OCI-LY3 (cell line): Measurements from ENCODE around the gene CIB1.

Experiments used
- H2AFZ ChIP-seq: fragments of 200-600, 300-600 bp; shearing (Covaris generic); 2 replicates; pipeline ENCODE4 v1.6.0; 2014; ENCODE audit warnings: antibody characterized with exemption, low read depth, low read length
- H3K27ac ChIP-seq: fragments of 200-600, 300-600 bp; sonication (generic); 2 replicates; pipeline ENCODE4 v1.5.1; 2014; ENCODE audit warnings: mild to moderate bottlenecking, low read length, moderate library complexity, mixed read lengths
- H3K27me3 ChIP-seq: fragments of 200-600, 300-600 bp; sonication (generic); 2 replicates; pipeline ENCODE4 v1.6.1; 2014; ENCODE audit warnings: low read depth, low read length, mixed read lengths
- H3K36me3 ChIP-seq: fragments of 200-600, 300-600 bp; sonication (generic); replicated peaks from 2 replicates; pipeline ENCODE3; 2014; ENCODE audit warnings: low read depth, low read length, mixed read lengths
- H3K4me1 ChIP-seq: fragments of 300-600, 200-600 bp; sonication (generic); 2 replicates; pipeline ENCODE4 v1.6.1; 2014; ENCODE audit warnings: low read length, mixed read lengths
- H3K4me2 ChIP-seq: fragments of 200-600, 300-600 bp; sonication (generic); 2 replicates; pipeline ENCODE4 v1.6.1; 2014; ENCODE audit warnings: low read length, mixed read lengths
- H3K4me3 ChIP-seq: fragments of 300-600, 200-600 bp; sonication (generic); 2 replicates; pipeline ENCODE4 v1.5.1; 2014; ENCODE audit warnings: antibody characterized with exemption, mild to moderate bottlenecking, low read length, moderate library complexity
- H3K79me2 ChIP-seq: fragments of 300-600, 200-600 bp; shearing (Covaris generic); 2 replicates; pipeline ENCODE4 v1.6.1; 2014; ENCODE audit warnings: mild to moderate bottlenecking, low read length, mixed read lengths
- H3K9ac ChIP-seq: fragments of 300-600, 200-600 bp; shearing (Covaris generic); 2 replicates; pipeline ENCODE4 v1.6.0; 2014; ENCODE audit warnings: mild to moderate bottlenecking, low read length, moderate library complexity
- H3K9me3 ChIP-seq: fragments of 200-600, 300-600 bp; shearing (Covaris generic); 2 replicates; pipeline ENCODE4 v1.6.1; 2014; ENCODE audit warnings: low read length, mixed read lengths; ENCODE audit not compliant: insufficient read depth
- H4K20me1 ChIP-seq: fragments of 200-600, 300-600 bp; sonication (generic); 2 replicates; pipeline ENCODE4 v1.6.1; 2016; ENCODE audit warnings: low read length, mixed read lengths; ENCODE audit not compliant: insufficient read depth
- CTCF ChIP-seq: fragments of 200-600, 300-600 bp; sonication (generic); IDR thresholded peaks from 2 replicates; pipeline ENCODE4 v1.5.1; 2014; ENCODE audit warnings: antibody characterized with exemption, low read length, low read depth
- EZH2phosphoT487 ChIP-seq: fragments of 200-600 bp; shearing (Covaris generic); IDR thresholded peaks from 2 replicates; pipeline ENCODE4 v1.6.1; 2018; ENCODE audit warnings: antibody characterized with exemption, mixed run types, low read depth

The CIB1 gene

GRCh38 chr15:90202929-90203328, 30.8 kb downstream of the CIB1 start:
- no peaks in the 10 kb centered on the region for H3K79me2 ChIP-seq
- H3K4me3 ChIP-seq, result no peak overlapping the region
- peaks cover 10% of the 10 kb centered on the region for H3K4me1 ChIP-seq
- H3K9me3 ChIP-seq, result no peaks in the 10 kb centered on the region
- no peaks in the 10 kb centered on the region for H4K20me1 ChIP-seq
- H3K9ac ChIP-seq, result no peak overlapping the region
- no peaks in the 10 kb centered on the region for H3K36me3 ChIP-seq
- peaks cover 5% of the 10 kb centered on the region; the same call in 1 of the 2 replicates for H3K27me3 ChIP-seq
- TF ChIP-seq EZH2phosphoT487 (no peak), CTCF (no peak)
- H3K27ac ChIP-seq, result no peak overlapping the region
- no peak overlapping the region for H3K4me2 ChIP-seq
- H2AFZ ChIP-seq, result no peak overlapping the region

DNA sequence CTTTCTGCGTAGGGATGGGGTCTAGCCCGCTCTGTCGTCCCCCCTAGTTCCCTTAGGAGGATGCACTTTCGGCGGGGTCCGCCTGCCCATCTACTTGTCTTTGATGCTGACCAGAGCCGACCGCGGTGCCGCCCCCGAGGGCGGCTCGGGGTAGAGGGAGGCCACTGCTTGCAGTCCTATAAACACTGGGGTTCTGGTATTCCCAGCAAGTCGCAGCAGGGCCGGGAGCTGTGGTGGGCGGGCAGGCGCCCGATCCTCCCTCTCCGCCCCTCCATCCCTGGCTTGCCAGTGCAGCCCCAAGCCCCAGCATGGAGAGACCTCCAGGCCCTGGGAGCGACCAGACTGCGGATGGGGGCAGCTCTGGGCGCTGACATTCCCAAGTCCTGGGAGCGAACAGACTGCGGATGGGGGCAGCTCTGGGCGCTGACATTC, 31.8 kb downstream of the CIB1 start:
- Histone ChIP-seq H3K4me1 (peaks cover 10% of the 10 kb centered on the region), H3K4me3 (peak overlapping the region; percentile 84), H3K36me3 (no peaks in the 10 kb centered on the region), H3K27ac (no peak overlapping the region), H4K20me1 (no peaks in the 10 kb centered on the region), H3K27me3 (peaks cover 5% of the 10 kb centered on the region; the same call in 1 of the 2 replicates), H3K9me3 (no peaks in the 10 kb centered on the region), H2AFZ (no peak overlapping the region), H3K9ac (peak overlapping the region; percentile 72), H3K79me2 (no peaks in the 10 kb centered on the region), H3K4me2 (peak overlapping the region; percentile 85)
- TF ChIP-seq CTCF (no peak), EZH2phosphoT487 (no peak)

DNA sequence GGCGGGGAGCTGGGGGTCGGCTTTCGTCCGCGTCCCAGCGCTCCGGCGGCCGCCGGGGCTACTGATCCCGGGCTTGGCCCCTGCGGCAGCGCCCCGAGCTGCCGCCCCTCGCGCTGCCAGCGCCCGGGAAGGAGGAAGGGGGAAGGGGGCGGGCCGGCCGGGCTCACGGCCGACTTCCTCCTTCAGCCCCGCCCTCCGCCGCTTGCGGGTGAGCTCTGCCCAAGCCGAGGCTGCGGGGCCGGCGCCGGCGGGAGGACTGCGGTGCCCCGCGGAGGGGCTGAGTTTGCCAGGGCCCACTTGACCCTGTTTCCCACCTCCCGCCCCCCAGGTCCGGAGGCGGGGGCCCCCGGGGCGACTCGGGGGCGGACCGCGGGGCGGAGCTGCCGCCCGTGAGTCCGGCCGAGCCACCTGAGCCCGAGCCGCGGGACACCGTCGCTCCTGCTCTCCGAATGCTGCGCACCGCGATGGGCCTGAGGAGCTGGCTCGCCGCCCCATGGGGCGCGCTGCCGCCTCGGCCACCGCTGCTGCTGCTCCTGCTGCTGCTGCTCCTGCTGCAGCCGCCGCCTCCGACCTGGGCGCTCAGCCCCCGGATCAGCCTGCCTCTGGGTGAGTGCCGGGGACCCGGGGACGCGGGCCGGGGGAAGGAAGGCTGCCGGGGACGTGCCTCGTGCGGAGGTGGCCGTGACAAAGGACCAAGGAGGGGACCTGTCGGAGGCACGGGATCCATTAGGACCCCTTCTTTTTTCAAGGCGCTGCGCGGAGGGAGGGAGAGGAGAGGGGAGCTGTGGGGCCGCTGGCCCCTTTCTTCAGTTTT, 32.4 kb downstream of the CIB1 start, which contains the start of gene SEMA4B:
Gene SEMA4B, plus strand, starts transcription at position 201 of the 814 bp plus-strand sequence. Its CDS starts 249 bp downstream, at position 450.
- H3K27me3 ChIP-seq, result peaks cover 5% of the 10 kb centered on the region; the same call in 1 of the 2 replicates
- H3K9me3 ChIP-seq, result no peaks in the 10 kb centered on the region
- H3K4me1 ChIP-seq, result peaks cover 10% of the 10 kb centered on the region
- peak within 1 kb of the TSS; percentile 72 for H3K9ac ChIP-seq
- no peak within 1 kb of the TSS for H3K27ac ChIP-seq
- H3K36me3 ChIP-seq, result no peaks in the 10 kb centered on the region
- H4K20me1 ChIP-seq, result no peaks in the 10 kb centered on the region
- no peak for TF ChIP-seq EZH2phosphoT487
- H2AFZ ChIP-seq, result peak within 1 kb of the TSS; percentile 52
- peak within 1 kb of the TSS; percentile 85 for H3K4me2 ChIP-seq
- no peaks in the 10 kb centered on the region for H3K79me2 ChIP-seq
- peak within 1 kb of the TSS; percentile 84 for H3K4me3 ChIP-seq

- peak overlapping the region; percentile 84 for H3K4me3 ChIP-seq
- no peaks in the 10 kb centered on the region for H3K36me3 ChIP-seq
- no peak for TF ChIP-seq EZH2phosphoT487
- peaks cover 10% of the 10 kb centered on the region for H3K4me1 ChIP-seq
- H3K79me2 ChIP-seq, result no peaks in the 10 kb centered on the region
- H3K9ac ChIP-seq, result peak overlapping the region; percentile 72
- peaks cover 5% of the 10 kb centered on the region; the same call in 1 of the 2 replicates for H3K27me3 ChIP-seq
- peak overlapping the region; percentile 43; the same call in 1 of the 2 replicates for H2AFZ ChIP-seq
- H3K4me2 ChIP-seq, result peak overlapping the region; percentile 85
- no peaks in the 10 kb centered on the region for H3K9me3 ChIP-seq
- no peaks in the 10 kb centered on the region for H4K20me1 ChIP-seq
- no peak overlapping the region for H3K27ac ChIP-seq
These were observed 33.1 kb downstream of the CIB1 start for GRCh38 chr15:90200534-90201129.
